HG03520 (cell line): ENCODE data around the gene PPEF2.

Experiments
- ATAC-seq: cut with Tn5 transposase; IDR thresholded peaks from one replicate; pipeline ENCODE4 v1.9.1; 2021; ENCODE audit warnings: mild to moderate bottlenecking, moderate library complexity; ENCODE audit not compliant: unreplicated experiment

The PPEF2 gene

DNA sequence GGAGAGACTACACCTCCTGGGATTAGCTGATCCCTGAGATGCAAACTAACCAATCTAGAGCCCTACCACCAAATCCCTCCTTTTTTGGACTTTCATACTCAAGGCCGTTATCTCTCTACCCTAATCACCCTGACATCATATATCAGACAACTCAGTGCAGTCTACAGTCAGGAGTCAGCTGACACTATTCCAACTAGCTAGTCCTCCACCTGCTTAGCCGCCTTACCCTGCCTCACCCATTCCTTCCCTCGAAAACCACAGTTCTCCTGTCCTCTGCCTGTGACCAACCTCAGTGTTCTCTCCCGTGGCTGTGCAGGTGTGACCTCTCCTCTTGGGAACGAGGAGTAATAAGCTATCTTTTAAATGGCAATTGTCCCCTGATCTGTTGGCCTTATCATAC, 1.8 kb upstream of the PPEF2 start:
- no peak for ATAC-seq

DNA sequence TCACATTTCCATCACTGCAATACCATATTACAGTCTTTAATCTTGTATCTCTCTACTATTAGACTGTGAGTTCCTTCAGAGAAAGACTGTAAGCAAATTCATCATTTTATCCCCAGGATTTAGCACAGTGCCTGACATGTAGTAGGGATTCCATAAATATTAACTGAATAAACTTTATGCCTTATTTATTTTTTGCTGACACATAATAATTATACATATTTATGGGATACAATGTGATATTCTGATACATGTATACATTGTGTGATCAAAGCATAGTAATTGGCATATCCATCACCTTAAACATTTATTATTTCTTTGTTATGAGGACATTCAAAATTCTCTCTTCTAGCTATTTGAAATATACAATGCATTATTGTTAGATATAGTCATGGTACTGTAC, 3.7 kb downstream of the PPEF2 start:
- no peak for ATAC-seq

DNA sequence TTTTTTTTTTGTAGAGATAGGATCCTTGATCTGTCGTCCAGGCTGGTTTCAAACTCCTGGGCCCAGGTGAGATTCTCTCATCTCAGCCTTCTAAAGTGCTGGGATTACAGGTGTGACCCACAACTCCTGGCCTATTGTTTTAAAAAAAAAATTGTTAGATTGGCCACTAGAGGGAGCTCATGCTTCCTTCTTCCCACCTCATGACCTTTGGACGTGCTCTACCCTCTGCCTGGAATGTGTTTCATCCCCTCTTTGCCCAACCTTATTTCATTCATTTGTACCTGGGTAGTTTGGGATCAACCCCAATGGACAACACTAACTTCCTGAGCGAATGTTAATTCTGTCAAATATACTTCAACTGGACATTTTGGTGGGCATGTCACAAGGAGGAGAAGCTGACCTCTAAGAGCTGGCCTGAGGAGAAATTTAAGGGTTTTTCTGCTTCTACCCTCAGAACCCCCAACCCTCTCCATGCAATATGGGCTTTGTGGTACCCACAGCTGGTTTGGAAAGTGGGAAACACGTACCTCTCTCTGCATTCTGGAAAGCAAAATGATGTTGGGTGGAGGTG, 6.4 kb downstream of the PPEF2 start:
- no peak for ATAC-seq

DNA sequence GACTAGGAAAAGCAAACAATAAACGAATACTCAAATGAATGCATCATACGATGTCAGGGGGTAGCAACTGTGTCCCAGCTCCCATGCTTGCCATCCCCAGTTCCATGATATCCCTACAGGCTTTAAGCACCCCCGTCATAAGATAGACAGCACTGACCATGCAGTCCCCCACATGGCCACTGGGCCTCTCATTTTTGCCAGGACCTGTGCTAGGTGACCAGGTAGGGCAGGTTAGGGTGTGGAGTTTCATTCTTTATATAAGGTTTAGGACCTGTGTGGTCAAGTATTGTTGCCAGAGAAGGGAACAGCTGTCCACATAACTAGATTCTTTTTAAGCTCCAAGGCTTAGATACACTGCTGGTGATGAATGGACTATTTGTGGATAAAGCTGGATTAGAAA, 9.7 kb downstream of the PPEF2 start:
- ATAC-seq = no peak

DNA sequence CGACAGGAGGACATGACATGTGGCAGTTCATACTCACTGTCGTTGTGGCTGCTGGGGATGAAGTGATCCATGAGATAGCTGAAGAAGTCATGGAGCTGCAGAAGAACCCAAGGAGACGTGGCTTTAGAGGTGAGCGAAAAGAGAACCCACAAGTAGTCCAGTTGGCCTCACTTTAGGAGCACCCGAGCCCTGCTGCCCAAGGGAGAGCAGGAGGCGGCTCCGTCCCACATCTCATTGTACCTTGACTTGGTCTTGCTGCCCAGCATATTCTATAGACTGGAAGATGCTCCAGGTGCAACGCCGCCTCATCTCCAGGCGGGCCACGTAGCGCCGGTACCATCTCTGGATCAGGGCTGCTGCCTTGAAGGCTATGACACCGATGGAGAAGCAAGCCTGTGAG, 10.6 kb downstream of the PPEF2 start:
- ATAC-seq = no peak

DNA sequence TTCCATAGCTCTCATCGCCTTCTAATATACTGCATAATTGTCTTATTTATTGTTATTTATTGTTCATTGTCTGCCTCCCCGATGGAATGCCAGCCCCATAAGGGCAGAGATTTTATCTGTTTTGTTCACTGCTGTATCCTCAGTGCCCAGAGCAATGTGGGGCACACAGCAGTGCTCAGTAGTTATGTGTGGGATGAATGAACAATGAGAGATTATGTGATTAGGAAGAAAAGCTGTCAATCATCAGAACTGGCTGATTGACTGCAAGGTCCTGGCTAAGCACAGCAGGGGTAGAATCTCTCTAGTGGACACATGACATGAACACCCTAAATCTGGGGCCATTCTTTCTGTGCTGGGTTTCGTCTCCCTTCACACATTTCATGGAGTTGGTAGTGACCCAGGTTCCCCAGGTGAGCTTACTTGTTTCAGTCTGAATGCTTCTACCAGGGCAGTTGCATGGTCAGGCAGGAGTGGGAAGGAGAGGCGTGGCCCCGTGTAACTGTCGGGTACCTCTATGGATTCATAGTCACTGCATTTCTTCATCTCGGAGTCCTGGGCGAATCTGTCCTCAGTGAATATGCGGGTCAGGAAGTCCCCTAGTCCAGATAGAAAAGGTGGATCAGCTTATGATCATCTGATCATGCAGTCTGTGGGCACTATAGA, 12.6 kb downstream of the PPEF2 start:
- ATAC-seq = no peak

DNA sequence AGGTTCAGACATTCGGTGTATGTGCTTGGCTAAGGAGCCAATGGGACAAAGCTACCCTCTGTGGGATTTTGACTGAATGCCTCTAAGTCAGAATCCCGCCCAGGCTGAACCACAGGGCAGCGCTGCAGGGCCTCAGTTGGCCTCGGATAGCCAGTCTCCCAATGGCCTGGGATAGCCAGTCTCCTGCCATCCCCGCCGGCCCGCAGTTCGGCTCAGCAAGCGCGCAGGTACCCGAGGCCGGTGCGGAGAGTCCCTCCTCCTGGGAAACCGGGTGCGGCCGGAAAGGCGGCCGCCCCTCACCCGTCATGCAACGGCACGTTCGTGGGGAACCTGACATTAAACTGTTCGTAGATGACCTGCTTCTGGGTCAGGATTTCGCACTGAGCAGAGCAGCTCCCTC, 16.1 kb downstream of the PPEF2 start:
- ATAC-seq = no peak

DNA sequence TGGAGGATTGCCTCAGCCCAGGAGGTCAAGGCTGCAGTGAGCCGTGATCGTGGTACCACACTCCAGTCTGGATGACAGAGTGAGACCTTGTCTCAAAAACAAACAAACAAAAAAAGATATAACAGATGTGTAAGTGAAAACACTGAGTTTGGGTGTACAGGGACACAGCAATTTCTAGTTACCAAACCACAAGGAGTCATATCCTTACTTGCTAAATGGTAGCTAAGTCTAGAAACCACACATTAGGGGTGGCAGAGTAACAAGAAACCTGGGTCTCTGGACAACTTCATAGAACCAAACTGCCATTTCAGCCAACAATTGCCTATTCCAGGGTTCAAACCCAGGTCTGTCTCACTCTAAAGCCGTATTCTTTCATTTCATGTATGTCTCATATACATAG, 20.8 kb downstream of the PPEF2 start:
- ATAC-seq = no peak

DNA sequence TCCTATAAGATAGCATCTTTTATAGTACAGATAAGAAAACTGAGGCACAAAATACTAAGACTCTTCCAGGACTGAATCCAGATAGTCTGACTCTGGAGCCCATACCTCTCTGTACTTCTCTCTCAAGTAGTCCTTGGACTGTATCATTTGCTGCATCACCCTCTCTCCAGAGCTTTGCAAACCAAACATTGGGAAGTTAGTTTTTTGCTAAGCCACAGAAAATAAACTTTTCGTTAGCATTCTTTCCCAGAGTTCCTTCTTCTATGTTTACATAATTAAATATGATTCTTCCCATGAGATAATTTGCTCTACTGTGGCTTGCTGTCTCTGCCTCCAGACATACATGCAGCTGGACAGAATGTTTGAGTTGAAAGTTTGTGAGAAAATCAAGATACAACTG, 22.0 kb downstream of the PPEF2 start:
- no peak for ATAC-seq

DNA sequence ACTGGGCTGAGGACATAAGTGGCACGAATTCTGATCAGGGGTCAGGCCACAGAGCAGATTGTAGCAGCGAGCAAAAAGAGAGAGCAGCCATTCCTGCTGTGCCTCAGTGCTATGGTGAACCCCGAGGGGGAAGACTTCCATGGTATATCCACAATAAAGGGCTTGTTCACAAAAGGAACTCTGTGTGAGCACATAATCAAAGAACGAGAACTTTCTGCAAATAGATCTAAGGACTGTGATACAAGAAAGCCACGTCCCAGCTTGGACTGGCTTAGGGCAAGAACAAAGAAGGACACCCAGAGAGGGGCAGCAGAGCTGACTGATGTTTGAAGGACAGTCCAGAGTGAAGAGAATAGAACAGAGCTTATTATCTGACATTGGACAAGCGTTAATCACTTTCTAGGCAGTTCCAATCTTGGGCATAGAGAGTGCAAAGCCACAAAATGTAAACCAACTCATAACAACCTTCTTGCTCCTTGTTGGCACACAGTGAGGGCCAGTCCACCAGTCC, 24.0 kb downstream of the PPEF2 start:
- ATAC-seq = no peak

DNA sequence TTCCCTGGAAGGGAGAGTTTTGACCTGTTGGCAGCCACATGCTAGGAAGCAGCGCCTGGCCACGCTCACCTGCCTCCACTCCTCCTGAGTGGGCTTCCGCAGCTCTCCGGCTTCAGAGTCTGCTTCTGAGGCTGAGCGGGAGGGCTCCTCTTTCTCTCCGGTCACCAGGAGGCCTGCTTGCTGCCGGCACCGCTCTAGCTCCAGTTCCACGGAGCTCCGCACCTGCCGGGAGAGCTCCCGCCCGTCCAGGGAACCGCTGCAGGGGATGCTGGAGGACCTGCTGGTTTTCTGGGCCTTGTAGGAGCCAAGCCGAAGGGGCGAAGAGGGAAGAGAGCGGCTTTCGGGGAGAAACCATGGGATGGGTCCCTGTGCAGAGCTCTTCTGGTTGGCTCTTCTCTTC, 26.0 kb downstream of the PPEF2 start:
- ATAC-seq = no peak

DNA sequence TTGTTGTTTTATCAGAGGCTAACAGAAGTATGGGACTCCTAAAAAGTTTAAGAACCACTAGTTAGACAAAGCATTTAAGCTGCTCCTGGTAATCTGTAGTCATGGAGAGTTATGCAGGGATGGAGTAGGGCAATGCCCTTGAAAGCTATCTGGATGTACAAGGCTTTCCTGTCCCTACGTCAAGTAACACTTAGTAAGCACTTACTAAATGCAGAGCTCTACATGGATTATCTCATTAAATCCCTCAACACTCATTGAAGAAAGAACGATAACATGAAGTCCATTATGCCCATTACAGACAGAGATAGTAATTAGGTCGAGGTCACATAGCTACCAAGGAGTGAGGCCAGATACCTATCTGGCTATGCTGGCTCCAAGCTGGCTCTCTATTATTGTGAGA, 33.2 kb downstream of the PPEF2 start:
- ATAC-seq = no peak

DNA sequence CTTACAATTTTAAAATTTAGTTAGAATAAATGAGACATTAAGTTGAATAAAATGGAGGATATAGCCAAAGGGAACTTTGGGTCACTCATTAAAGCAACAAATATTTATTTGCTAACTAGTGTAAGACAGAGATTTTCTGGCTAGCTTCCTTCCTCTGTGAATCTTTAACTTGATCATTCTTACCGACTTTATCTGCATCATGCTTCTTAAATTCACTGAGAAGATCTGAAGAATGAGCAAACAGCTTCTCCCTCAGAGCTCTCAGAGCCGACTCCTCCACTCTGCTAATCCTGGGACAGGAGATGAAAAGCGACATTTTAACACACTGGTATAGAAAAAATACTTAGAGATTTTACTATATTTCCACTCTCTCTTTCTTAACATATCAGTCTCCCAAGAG, 35.1 kb downstream of the PPEF2 start:
- no peak for ATAC-seq

DNA sequence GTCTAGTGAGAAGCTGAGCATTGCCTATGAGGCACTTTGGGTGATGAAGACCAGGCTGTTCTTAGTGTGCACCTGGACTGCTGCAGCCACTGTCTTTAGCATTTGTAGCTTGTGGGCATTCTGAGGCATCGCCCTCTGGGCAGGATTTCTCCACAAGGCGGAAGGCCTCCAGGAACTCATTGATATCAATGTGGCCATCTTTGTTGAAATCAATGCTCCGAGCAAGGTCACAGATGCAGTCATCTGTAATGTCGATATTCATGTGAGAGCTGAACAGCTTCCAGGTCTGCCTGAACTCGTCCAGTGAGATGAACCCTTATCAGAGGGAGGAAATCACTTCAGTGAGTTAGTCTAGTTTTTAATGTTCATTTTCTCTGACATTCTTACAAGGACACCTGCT, 41.6 kb downstream of the PPEF2 start:
- ATAC-seq = no peak

DNA sequence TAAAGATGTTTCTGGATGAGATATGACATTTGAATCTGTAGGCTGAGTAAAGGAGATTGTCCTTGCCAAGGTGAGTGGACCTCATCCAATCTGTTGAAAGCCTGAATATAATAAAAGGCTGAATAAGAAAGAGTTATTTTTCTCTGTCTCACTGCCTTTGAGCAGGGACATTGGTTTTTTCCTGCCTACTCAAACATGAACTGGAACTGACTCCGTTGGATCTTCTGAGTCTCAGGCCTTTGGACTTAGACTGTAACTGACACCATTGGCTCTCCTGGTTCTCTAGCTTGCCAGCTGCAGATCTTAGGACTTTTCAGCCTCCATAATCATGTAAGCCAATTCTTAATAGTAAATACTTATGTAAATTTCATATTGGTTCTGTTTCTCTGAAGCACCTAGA, 43.5 kb downstream of the PPEF2 start:
- ATAC-seq = no peak

DNA sequence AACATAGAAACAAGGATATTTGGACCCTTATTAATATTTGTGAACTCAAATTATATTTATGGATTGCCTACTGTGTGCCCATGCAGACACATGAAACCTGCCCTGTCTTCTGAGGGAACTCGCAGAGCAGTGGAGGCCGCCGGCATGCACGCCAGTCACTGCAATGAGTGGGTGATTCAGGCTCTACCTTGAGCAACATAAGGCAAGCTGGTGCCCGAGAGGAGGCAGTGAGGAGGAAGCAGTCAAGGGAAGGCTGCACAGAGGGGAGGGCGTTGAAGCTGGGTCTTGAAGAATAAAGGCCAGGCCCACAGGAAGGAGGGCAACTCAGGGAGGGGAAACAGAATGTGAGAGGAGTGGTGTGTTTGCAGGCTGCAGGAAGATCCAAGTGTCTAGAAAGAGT, 52.8 kb downstream of the PPEF2 start:
- no peak for ATAC-seq

DNA sequence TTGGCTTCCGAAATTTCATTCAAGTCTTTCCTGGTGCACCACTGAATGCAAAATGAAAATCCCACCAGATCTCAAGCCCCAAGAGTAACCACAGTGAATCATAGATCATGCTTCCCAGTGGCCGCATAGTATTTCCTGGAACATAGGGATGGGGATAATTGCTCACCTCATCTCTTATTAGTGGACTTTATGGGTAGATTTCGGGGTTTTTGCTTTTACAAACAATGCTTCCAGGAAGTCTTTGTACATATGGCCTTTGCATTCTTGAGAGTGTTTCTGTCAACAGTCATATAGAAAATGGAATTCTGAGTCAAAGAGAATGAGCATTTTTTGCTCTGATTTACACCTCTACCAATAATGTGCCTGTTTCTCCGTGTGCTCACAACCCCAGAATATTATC, 53.4 kb downstream of the PPEF2 start:
- no peak for ATAC-seq

DNA sequence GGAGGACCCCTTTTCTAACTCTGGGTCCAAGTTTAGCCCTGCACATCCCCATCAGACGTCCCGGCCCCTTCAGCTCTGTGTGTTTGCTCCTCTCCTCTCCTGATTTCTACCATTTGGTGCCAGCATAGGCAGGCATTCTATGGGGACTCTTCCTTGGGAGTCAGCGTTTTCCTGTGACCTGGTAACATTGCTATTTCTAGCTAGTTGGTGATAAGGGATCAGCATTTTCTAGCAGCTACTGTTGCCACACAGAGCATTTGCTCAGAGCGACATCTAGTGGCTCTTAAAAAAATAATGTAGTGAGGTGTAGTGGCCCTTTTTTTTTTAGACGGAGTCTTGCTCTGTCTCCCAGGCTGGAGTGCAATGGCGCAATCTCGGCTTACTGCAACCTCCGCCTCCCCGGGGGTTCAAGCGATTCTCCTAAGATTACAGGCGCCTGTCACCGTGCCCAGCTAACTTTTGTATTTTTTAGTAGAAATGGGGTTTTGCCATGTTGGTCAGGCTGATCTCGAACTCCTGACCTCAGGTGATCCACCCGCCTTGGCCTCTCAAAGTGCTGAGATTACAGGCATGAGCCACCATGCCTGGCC, 54.0 kb downstream of the PPEF2 start:
- ATAC-seq = peak; percentile 84

DNA sequence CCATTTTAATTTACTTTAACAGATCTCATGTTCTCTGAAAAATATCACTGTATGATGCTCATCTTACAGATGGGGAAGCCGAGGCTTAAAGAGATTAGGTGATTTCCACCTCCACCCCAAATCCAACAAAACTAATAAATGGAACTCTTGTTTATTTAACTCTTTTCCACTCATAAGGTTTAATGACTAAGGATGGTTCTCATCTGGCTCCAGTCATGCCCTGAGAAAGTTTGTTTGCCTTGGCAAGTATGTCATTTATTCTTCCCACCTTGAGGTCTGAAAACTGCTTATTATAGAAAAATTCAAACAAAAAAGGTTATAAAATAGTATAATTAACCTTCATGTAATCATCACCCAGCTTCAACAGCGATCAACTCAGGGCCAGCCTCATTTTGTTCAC, 56.3 kb downstream of the PPEF2 start:
- no peak for ATAC-seq

DNA sequence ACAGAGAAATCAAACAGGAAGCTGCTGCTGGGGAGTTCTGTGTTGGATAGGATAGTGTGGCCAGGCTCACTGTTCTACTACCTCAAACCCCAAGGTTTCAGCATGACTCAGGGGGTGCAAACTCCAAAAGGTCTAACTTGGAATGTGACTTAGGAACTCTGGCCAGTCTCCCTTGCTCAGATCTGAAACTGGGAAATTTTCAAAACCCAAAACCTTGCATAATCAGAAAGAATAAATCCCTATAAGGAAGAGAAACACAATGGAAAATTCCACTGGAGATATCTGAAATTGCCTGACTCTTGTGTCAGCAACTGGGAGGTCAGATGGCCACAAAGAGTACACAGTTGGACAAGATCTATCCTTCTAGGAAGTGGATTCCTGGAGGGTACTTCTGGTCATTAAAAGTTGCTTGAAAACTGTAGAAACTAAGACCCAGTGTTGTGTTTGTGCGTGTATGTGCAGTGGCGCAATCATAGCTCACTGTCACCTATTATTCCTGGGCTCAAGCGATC, 58.0 kb downstream of the PPEF2 start:
- no peak for ATAC-seq

DNA sequence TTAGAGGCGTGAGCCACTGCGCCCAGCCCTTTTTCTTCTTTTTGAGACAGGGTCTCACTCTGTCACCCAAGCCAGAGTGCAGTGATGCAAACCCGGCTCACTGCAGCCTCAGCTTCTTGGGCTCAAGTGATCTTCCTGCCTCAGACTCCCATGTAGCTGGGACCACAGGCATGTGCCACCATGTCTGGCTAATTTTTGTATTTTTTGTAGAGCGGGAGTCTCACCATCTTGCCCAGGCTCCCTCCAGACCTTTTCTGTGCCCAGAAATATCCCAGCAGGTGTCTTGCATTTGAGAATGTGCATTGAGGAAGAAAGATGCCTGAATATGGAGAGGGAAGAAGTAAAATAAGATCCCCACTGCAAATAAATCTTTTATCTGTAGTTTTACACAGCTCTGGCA, 58.7 kb downstream of the PPEF2 start:
- ATAC-seq = no peak
